NCI-H146 treated with DMSO at 0.1 percent for 48 hours (cell line): ENCODE data around the gene THRB.
"Not testable (repeated sequence)": the region's sequence is repeated elsewhere in the genome, so short reads cannot be mapped to it uniquely, and the experiment has no call there.

ENCODE experiments used
- DNase-seq: peaks from one replicate; lab custom pipeline; 2025; ENCODE audit not compliant: unreplicated experiment; lab: John Stamatoyannopoulos, UW

Gene THRB

GRCh38 chr3:24123596-24123995 is 371.1 kb downstream of the THRB start:
- no peak for DNase-seq

- DNase-seq = no peak
These were observed 374.2 kb downstream of the THRB start for GRCh38 chr3:24120434-24120833.

- DNase-seq = no peak
These were observed 375.3 kb downstream of the THRB start for GRCh38 chr3:24119321-24119751.

- no peak for DNase-seq
These were observed 377.1 kb downstream of the THRB start for GRCh38 chr3:24117508-24117907.

- no peak for DNase-seq
These were observed 382.9 kb downstream of the THRB start for GRCh38 chr3:24111711-24112110.

GRCh38 chr3:24110051-24110450 is 384.6 kb downstream of the THRB start:
- no peak for DNase-seq

- DNase-seq = no peak
These were observed 392.9 kb downstream of the THRB start for GRCh38 chr3:24101676-24102168.

- DNase-seq = no peak
These were observed 393.8 kb downstream of the THRB start for GRCh38 chr3:24100696-24101402.

- no peak for DNase-seq
These were observed 397.9 kb downstream of the THRB start for GRCh38 chr3:24096695-24097290.

- no peak for DNase-seq
These were observed 398.4 kb downstream of the THRB start for GRCh38 chr3:24096271-24096670.

- not testable (repeated sequence) for DNase-seq
These were observed 399.8 kb downstream of the THRB start for GRCh38 chr3:24094818-24095217.

GRCh38 chr3:24088782-24089181 is 405.9 kb downstream of the THRB start:
- no peak for DNase-seq

- no peak for DNase-seq
These were observed 407.2 kb downstream of the THRB start for GRCh38 chr3:24087469-24087868.

- peak; percentile 48 for DNase-seq
These were observed 407.8 kb downstream of the THRB start for GRCh38 chr3:24086617-24087404.

GRCh38 chr3:24086206-24086605 is 408.4 kb downstream of the THRB start:
- DNase-seq = no peak

GRCh38 chr3:24072193-24072592 is 422.5 kb downstream of the THRB start:
- no peak for DNase-seq

GRCh38 chr3:24069045-24069444 is 425.6 kb downstream of the THRB start:
- peak; percentile 39 for DNase-seq

GRCh38 chr3:24067483-24067882 is 427.2 kb downstream of the THRB start:
- no peak for DNase-seq
